BLaER1 treated with 17β-estradiol and CSF1 and Interleukin-3, amounts not matched to agents 10 nM and 100 nM (cell line): Measurements from ENCODE around the gene DNAI4.
A peak's percentile ranks its signal among the peaks of the same experiment; 100 is the strongest.
"Not testable (repeated sequence)": the region's sequence is repeated elsewhere in the genome, so short reads cannot be mapped to it uniquely, and the experiment has no call there.

ENCODE experiments used
- H3K27ac ChIP-seq, 11 experiments: shearing (Covaris generic); formaldehyde crosslinking; 2 replicates each; pipeline ENCODE4 v1.8.1; 2022
- H3K27me3 ChIP-seq, 11 experiments: shearing (Covaris generic); formaldehyde crosslinking; 2 replicates each; pipeline ENCODE4 v1.8.1; 2022
- H3K36me3 ChIP-seq, 11 experiments: shearing (Covaris generic); formaldehyde crosslinking; 2 replicates each; pipeline ENCODE4 v1.8.1; 2022
- H3K4me1 ChIP-seq, 10 experiments: shearing (Covaris generic); formaldehyde crosslinking; 2 replicates each; pipeline ENCODE4 v1.8.1; 2022
- H3K4me2 ChIP-seq, 11 experiments: shearing (Covaris generic); formaldehyde crosslinking; 2 replicates each; pipeline ENCODE4 v1.8.1; 2022
- H3K4me3 ChIP-seq, 10 experiments: shearing (Covaris generic); formaldehyde crosslinking; 2 replicates each; pipeline ENCODE4 v1.8.1; 2022
- H3K9ac ChIP-seq, 11 experiments: shearing (Covaris generic); formaldehyde crosslinking; 2 replicates each; pipeline ENCODE4 v1.8.1; 2022
- H3K9me3 ChIP-seq, 11 experiments: shearing (Covaris generic); formaldehyde crosslinking; replicated peaks in 1 of 11; 2 replicates each; pipeline ENCODE4 v1.8.1; 2022
- H4K20me1 ChIP-seq, 11 experiments: shearing (Covaris generic); formaldehyde crosslinking; 2 replicates each; pipeline ENCODE4 v1.8.1; 2022
- Cebpa-rat ChIP-seq, 11 experiments: shearing (Covaris generic); IDR thresholded peaks; 2 replicates each; pipeline ENCODE4 v1.8.1; 2022

DNAI4 gene

GRCh38 chr1:66833112-66833511 lies 91.5 kb downstream of the DNAI4 start:
- no peaks in the 10 kb centered on the region for H4K20me1 ChIP-seq
- TF ChIP-seq Cebpa-rat (IDR thresholded peaks at IDR 0.05): no peak

GRCh38 chr1:66831529-66832239 lies 93.0 kb downstream of the DNAI4 start:
- H3K27ac ChIP-seq: no peak overlapping the region
- no peaks in the 10 kb centered on the region for H3K9me3 ChIP-seq
- H3K9ac ChIP-seq: no peak overlapping the region
- no peaks in the 10 kb centered on the region for H3K4me1 ChIP-seq
- no peak for TF ChIP-seq Cebpa-rat (IDR thresholded peaks at IDR 0.05)
- H3K36me3 ChIP-seq: no peaks in the 10 kb centered on the region
- H3K4me2 ChIP-seq: no peak overlapping the region
- no peaks in the 10 kb centered on the region for H4K20me1 ChIP-seq
- no peak overlapping the region for H3K4me3 ChIP-seq
- H3K27me3 ChIP-seq: no peaks in the 10 kb centered on the region

More at GRCh38 chr1:66833112-66833511, 91.5 kb downstream of the DNAI4 start:
- no peak overlapping the region for H3K4me2 ChIP-seq
- H3K36me3 ChIP-seq: no peaks in the 10 kb centered on the region
- no peaks in the 10 kb centered on the region for H3K9me3 ChIP-seq
- H3K27ac ChIP-seq: no peak overlapping the region
- H3K9ac ChIP-seq: no peak overlapping the region
- no peaks in the 10 kb centered on the region for H3K27me3 ChIP-seq
- H3K4me1 ChIP-seq: no peaks in the 10 kb centered on the region
- H3K4me3 ChIP-seq: no peak overlapping the region

GRCh38 chr1:66824771-66825170 lies 99.9 kb downstream of the DNAI4 start:
- Histone ChIP-seq H4K20me1 (no peaks in the 10 kb centered on the region), H3K4me3 (no peak overlapping the region), H3K36me3 (0 out of 22 replicates have a peak, but pooled peaks cover 0 to 4% (median 0%) of the 10 kb centered on the region in 11 experiments), H3K4me2 (no peak overlapping the region), H3K4me1 (no peaks in the 10 kb centered on the region), H3K27ac (no peak overlapping the region), H3K9me3 (peaks cover 0 to 11% (median 0%) of the 10 kb centered on the region in 11 experiments; a peak in 7 of 22 replicates), H3K27me3 (no peaks in the 10 kb centered on the region), H3K9ac (no peak overlapping the region)
- no peak for TF ChIP-seq Cebpa-rat (IDR thresholded peaks at IDR 0.05)

GRCh38 chr1:66809736-66810326 lies 114.8 kb downstream of the DNAI4 start:
- no peak for TF ChIP-seq Cebpa-rat (IDR thresholded peaks at IDR 0.05)
- no peaks in the 10 kb centered on the region for H3K9me3 ChIP-seq
- H3K4me2 ChIP-seq: no peak overlapping the region
- H3K27me3 ChIP-seq: no peaks in the 10 kb centered on the region
- H4K20me1 ChIP-seq: no peaks in the 10 kb centered on the region
- H3K4me3 ChIP-seq: no peak overlapping the region
- H3K9ac ChIP-seq: no peak overlapping the region
- H3K27ac ChIP-seq: no peak overlapping the region
- H3K4me1 ChIP-seq: no peaks in the 10 kb centered on the region
- H3K36me3 ChIP-seq: no peaks in the 10 kb centered on the region

- no peaks in the 10 kb centered on the region for H4K20me1 ChIP-seq
- H3K27ac ChIP-seq: no peak overlapping the region
- no peaks in the 10 kb centered on the region for H3K4me1 ChIP-seq
- H3K4me2 ChIP-seq: no peak overlapping the region
- no peak overlapping the region for H3K4me3 ChIP-seq
- H3K9me3 ChIP-seq: no peaks in the 10 kb centered on the region
- TF ChIP-seq Cebpa-rat (IDR thresholded peaks at IDR 0.05): no peak
- H3K9ac ChIP-seq: no peak overlapping the region
- H3K27me3 ChIP-seq: no peaks in the 10 kb centered on the region
- no peaks in the 10 kb centered on the region for H3K36me3 ChIP-seq
Measured at GRCh38 chr1:66809245-66809644, 115.4 kb downstream of the DNAI4 start.

- not testable (repeated sequence) for H3K9me3 ChIP-seq, H3K36me3 ChIP-seq, H4K20me1 ChIP-seq, H3K9ac ChIP-seq, H3K27ac ChIP-seq, H3K4me3 ChIP-seq, H3K4me1 ChIP-seq, H3K27me3 ChIP-seq, H3K4me2 ChIP-seq
Measured at GRCh38 chr1:66795839-66796238, 128.8 kb downstream of the DNAI4 start.

GRCh38 chr1:66791621-66792610 lies 132.7 kb downstream of the DNAI4 start:
- Histone ChIP-seq H3K27me3 (no peaks in the 10 kb centered on the region), H3K4me1 (peaks cover 0 to 16% (median 8%) of the 10 kb centered on the region in 10 experiments; a peak in 9 of 20 replicates), H3K27ac (no peak overlapping the region), H3K9me3 (peaks cover 0 to 6% (median 0%) of the 10 kb centered on the region in 11 experiments; a peak in 3 of 22 replicates), H3K9ac (no peak overlapping the region), H3K36me3 (no peaks in the 10 kb centered on the region), H3K4me2 (no peak overlapping the region), H3K4me3 (no peak overlapping the region), H4K20me1 (no peaks in the 10 kb centered on the region)
- no peak for TF ChIP-seq Cebpa-rat (IDR thresholded peaks at IDR 0.05)

- Histone ChIP-seq H3K9ac (no peak overlapping the region), H3K4me3 (no peak overlapping the region), H4K20me1 (no peaks in the 10 kb centered on the region), H3K9me3 (no peaks in the 10 kb centered on the region), H3K4me1 (peaks cover 0 to 16% (median 8%) of the 10 kb centered on the region in 10 experiments; a peak in 9 of 20 replicates), H3K27ac (no peak overlapping the region), H3K4me2 (peak overlapping the region in 8 of 11 experiments; percentile 11 to 69 (median 36); a peak in 11 of 22 replicates), H3K36me3 (no peaks in the 10 kb centered on the region), H3K27me3 (no peaks in the 10 kb centered on the region)
- no peak for TF ChIP-seq Cebpa-rat (IDR thresholded peaks at IDR 0.05)
Measured at GRCh38 chr1:66788231-66788939, 136.3 kb downstream of the DNAI4 start.
